ENCODE measurements around the gene TFDP2.
"Not testable (repeated sequence)": the region's sequence is repeated elsewhere in the genome, so short reads cannot be mapped to it uniquely, and the experiment has no call there.

TFDP2 gene

DNA sequence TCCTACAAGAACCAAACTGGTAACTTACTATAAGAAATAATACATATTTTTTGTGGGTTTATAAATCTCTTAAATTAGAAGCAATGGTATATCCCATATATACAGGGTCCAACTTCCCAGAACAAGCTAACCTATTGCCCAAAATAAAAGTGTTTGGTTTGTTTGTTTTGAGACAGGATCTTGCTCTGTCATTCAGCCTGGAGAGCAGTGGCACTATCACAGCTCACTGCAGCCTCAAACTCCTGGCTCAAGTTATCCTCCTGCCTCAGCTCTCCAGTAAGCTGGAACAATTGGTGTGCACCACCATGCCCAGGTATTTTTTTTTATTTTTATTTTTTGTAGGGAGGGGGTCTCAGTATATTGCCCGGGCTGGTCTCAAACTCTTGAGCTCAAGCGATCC lies 135.4 kb downstream of the TFDP2 start:
- no peak for DNase-seq

DNA sequence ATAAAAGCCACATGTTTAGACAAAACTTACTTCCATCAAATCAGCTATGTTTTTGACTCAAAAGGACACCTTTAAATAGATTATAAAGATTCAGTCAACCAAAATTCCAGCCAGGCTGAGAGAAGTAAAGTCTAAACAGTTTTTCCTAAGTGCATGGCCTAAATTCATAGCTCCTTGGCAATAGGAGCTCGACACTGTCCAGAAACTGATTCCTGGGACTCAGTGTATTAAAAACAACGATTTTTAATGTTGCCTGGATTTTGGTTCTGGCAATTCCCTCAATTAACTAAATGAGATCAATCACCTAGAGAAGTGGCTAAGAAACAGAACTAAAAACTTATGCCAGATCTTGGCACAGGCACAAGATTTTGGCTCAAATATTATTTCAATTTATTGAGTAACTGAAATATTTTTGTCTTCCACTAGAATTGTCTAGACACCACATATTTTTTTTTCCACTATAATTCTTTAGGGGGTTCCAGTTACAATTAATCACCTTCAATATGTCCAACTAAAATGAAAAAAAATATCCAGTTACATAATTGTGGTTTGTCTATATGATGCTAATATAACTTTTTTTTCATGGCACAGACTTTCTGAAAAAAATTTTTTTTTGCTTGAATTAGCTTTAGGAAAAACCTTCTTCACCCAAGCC lies 135.9 kb downstream of the TFDP2 start:
- DNase-seq = no peak

DNA sequence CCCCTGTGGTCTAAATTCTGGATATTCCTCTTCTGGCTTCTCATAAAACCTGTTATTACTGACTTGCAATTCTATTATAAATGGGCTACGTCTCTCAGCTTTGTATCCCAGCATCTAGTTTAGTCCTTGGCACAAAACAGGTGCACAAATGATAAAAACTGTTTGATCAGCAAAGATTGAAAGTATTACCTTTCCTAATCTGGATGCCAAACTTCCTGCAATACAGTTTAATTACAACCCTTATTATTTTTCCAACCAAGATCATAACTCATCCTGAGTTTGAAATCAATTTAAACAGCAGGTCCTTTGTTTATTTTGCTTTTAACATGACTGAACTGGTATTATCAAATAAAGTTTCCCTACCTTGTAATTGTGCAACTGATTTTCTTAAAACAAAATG lies 140.3 kb downstream of the TFDP2 start:
- no peak for DNase-seq

DNA sequence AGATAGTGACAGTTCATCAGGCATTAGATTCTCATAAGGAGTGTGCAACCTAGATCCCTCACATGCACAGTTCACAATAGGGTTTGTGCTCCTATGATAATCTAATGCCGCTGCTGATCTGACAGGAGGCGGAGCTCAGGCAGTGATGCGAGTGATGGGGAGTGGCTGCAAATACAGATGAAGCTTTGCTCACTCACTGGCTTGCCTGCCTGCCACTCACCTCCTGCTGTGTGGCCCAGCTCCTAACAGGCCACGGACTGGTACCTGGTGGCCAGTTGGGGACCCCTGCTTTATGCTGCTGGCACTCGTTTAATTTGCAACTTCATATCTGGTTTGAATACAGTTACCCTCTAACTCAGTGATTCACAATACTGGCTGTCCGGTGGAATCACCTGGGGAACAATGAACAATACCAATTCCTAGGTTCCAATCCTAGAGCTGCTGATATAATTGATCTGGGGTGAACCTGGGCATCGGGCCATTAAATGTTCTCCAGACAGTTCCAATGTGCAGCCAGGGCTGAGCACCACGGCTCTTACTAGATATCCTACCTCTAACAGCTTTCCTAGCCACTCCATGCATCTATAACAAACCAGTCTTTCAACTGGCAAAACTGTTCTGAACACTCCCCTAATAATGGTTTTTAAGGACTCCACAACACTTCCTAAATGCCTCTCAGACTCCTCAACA lies 141.5 kb downstream of the TFDP2 start:
- DNase-seq = no peak

DNA sequence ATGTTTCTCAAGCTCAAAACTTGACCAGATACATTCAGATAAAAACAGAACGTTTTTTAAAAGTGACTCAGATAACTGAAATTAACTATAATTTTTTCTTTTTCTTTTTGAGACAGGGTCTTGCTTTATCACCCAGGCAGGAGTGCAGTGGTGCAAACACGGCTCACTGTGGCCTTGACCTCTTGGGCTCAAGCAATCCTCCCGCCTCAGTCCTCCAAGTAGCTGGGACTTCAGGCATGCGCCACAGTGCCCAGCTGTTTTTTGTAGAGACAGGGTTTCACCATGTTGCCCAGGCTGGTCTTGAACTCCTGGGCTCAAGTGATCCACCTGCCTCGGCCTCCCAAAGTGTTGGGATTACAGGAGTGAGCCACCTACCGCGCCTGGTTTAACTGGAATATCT lies 144.4 kb downstream of the TFDP2 start:
- not testable (repeated sequence) for DNase-seq

DNA sequence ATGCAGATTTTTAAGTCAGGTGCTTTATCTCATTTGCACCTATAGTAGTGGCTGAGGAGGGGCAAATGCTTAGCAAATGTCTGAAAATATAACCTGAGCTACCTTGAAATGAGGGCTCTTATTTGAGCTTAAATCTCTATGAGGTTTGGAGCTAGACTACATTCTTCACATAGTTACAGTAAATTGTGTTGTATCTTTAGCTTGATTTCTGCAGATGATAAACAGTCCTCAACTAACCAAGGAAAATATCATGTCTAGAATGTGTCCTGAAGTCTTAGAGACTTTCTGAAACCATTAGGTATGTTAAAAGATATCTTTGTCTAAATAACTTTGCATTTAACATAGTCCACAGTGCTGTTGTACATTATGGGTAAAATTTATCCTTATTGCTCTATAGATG lies 145.3 kb downstream of the TFDP2 start:
- no peak for DNase-seq

DNA sequence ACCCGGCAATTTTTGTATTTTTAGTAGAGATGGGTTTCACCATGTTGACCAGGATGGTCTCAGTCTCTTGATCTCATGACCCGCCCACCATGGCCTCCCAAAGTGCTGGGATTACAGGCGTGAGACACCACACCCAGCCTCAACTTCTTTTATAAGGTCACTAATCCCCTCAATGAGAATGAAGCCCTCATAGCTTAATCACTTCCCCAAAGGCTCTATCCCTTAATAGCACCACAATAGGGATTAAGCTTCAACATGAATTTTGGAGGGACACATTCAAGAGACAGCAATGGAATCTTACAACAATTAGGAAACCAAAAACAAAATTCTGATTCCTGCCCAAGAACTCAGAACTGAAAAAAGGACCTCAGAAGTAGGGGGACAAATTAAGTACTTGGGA lies 146.1 kb downstream of the TFDP2 start:
- DNase-seq = no peak

DNA sequence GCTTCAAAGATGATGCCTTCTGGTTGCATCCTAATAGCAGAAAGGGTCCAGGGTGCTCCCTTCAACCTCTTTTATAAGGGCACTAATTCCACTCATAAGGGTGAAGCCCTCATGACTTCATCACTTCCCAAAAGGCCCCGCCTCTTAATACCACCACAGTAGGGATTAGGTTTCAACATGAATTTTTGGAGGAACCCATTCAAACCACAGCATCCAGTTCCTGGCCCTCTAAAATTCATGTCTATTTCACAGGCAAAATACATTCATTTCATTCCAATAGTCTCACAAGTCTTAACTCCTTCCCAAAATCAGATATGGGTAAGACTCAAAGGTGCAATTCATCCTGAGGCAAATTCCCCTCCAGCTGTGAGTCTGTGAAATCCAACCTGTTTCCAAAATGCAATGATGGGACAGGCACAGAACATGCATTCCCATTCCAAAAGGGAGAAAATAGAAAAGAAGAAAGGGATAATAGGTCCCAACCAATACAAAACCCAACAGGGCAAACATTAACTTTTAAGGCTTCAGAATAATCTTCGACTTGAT lies 148.9 kb downstream of the TFDP2 start:
- no peak for DNase-seq

DNA sequence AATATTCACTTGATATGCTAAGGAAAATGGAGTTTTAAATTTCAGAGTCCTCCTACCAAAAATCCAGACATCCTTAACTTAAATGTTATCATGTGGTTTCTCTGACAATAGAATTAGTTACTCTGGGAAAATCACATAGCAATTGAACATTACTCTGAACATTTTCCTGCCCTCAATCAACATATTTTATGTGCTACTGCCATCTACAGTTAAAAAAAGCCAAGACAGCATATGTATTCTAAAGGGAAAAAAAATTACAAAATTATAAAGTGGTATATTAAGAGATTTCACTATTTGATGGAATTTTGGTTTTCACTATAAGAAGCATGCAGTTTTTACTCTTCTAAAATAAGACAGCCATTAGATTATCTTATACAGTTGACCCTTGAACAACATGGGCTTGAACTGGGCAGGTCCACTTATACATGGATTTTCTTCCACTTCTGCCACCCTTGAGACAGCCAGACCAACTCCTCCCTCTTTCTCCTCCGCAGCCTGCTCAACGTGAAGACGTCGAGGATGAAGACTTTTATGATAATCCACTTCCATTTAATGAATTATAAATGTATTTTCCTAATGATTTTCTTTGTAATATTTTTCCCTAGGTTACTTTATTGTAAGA lies 150.6 kb downstream of the TFDP2 start:
- no peak for DNase-seq

DNA sequence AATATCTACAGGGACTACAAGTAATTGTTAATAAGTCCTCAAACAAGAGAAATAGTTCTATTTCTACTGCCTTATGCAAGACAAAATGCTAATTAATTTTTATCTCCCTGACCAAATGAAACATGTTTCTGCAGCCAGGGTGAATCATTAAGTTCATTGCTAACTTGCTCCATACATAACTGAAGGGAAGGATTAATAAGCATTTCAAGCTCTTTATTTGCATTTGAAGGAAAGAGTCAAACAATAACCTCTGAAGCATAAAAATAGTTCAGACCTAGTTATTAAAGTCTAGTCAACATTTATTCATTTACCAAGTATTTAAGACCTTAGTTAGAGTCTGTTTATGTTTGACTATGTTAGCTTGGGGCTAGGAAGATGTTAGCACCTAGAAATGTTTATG lies 152.9 kb downstream of the TFDP2 start:
- DNase-seq = no peak

DNA sequence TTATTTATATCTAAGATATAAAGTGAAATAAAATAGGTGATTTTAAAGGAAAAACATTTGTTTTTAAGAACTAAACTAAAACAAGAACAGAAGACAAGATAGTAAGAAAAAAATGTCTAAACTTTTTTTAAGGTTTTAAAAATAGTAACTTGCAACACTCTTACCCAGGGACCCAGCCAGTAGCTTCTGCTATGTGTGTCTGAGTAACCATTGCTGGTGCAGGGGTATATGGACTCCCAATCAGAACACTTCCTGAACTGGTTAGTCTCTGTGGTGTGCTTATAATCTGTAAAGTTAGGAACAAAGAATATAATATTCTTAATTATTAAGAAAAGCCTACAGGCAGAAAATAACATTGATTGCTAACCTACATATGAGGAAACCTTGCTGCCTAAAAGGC lies 154.5 kb downstream of the TFDP2 start:
- no peak for DNase-seq

DNA sequence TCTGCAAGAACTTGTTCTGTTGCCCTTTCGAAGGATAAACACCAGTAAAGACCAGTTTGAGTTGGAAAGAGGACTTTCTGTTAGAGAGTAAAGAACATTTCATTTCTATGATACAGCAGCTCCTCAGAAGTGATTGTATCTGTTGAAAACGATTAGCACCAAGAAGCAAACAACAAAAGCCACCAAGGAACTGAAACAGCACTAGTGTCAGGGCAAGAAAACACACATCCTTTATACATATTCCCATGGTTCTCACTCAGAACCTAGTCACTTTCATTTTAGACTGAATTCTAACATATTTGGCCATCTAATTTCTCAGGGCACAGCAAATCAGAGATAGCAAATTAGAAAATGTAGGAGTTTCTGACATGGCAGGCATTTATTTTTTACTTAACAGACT lies 156.8 kb downstream of the TFDP2 start:
- no peak for DNase-seq

DNA sequence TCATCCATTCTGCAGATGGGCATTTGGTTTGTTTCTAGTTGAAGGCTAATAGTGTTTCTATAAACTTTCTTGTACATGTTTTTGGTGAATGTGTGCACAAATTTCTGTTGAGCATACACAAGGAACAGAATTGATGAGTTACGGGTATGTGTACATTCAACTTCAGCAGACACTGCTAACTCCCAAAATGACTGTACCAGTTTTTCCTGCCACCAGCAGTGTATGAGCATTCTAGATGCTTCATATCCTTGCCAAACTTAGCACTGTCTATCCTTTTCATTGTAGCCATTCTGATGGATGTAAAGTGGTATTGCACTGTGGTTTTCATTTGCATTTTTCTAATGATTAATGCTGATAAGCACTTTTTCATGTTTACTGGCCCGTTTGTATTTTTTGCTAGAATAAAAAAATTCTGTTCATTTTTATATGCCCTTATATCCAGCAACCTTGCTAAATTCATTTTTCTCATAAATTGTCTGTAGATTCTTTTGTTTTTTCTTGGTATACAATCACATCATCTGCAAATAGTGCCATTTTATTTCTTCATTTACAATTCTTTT lies 162.7 kb downstream of the TFDP2 start:
- no peak for DNase-seq

DNA sequence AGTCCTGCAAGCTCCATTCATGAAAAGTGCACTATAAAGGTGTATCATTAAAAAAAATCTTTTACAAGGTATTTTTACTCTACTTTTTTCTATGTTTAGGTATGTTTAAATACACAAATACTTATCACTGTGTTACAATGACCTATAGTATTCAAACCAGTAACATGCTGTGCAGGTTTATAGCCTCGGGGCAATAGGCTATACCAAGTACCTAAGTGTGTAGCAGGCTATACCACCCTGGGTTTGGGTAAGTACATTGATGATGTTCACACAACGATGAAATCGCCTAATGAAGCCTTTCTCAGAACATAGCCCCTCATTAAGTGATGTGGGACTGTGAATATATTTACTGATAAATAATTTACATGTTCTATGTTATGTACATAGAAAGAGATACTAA lies 168.3 kb downstream of the TFDP2 start:
- DNase-seq = no peak

DNA sequence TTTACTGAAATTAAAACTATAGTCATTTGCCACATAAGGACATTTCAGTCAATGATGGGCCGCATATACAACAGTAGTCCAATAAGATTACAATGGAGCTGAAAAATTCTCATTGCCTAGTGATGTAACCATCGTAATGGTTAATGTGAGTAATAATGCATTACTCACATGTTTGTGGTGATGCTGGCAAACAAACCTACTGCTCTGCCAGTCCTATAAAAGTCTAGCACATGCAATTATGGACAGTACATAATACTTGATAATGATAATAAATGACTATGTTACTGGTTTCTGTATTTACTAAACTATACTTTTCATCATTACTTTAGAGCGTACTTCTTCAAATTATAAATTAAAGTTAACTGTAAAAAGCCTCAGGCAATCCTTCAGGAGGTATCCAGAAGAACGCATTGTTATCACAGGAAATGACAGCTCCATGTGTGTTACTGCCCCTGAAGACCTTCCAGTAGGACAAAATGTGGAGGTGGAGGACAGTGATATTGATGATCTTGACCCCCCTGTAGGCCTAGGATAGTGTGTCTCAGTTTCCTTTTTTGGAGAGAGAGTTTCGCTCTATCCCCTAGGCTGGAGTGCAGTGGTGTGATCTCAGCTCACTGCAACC lies 170.2 kb downstream of the TFDP2 start:
- DNase-seq = no peak

DNA sequence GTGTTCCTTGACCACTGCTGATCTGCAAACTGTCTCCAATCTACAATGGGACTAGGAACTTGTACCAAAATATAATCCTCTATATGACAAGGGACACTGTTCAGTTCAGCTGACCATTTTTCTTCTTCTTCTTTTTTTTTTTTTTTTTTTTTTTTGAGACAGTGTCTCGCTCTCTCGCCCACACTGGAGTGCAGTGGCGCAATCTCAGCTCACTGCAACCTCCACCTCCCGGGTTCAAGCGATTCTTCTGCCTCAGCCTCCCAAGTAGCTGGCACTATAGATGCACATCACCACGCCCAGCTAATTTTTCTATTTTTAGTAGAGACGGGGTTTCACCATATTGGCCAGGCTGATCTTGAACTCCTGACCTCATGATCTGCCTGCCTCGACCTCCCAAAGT lies 174.6 kb downstream of the TFDP2 start:
- DNase-seq = not testable (repeated sequence)

DNA sequence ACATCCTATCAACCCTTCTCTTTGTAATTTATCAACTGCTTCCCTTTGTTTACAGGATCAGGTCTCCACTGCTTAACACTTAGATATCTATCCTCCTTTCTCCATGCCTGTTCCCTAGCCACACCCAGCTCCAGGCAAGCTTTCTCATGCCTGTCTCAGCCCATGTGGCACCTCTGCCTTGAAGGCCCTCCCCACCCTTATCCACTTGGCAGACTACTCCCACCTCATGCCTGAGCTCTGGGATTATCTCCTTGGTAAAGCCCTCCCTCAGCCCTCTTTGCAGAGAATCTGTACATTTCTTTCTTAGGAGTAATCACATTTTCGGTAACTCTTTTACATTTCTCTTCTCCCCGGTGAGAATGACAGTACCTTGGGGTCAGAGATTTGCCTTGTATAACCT lies 176.9 kb downstream of the TFDP2 start:
- no peak for DNase-seq

DNA sequence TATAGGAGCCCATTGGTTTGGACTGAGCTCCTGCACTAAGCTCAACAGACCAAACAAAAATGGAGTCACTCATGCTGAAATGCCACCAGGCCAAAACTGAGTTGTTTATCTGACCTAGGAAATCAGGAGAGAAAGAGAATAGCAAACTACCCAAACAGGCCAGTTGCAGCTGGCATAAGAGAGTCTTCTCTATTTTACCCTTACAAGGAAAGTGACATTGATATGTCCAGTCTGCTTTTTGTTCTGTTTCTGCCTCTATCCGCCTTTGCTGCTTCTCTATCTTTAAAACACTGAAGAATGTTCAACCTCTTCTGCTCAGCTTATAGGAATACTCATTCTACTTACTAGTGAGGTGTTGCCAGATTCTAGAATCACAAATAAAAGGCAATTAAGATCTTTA lies 177.8 kb downstream of the TFDP2 start:
- DNase-seq = no peak

DNA sequence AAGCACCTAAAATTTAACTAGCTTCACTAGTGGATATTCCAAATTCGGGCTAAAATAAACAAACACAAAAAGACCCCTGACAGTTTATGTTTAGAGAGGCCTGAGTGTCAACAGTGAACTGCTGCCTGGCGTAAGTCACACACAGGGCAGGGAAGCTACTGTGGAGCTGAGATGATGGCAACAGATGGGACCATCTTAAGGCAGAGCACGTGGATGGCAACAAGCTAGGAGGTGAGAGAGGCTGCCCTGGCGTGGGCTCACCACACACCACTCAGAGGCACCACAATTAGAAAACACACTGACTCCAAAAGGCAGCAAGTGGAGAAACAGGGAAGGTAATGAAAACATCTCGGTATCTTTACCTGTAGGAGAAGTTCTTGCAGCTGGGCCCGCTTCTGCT lies 179.6 kb downstream of the TFDP2 start:
- no peak for DNase-seq

DNA sequence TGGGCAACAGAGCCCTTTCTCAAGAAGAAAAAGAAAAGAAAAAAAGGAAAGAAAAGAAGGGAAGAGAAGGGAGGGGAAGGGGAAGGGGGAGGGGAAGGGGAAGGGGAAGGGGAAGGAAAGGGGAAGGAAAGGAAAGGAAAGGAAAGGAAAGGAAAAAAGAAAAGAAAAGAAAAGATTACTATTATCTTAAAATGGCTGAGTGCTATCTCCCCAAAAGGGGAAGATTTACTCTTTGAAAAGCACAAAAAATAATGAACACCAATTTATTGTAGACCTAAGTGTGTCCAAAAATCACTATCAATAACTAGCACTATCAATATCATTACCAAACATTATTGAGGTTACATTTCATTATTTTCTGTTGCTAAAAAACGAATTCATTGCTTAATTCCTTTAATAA lies 183.9 kb downstream of the TFDP2 start:
- no peak for DNase-seq

DNA sequence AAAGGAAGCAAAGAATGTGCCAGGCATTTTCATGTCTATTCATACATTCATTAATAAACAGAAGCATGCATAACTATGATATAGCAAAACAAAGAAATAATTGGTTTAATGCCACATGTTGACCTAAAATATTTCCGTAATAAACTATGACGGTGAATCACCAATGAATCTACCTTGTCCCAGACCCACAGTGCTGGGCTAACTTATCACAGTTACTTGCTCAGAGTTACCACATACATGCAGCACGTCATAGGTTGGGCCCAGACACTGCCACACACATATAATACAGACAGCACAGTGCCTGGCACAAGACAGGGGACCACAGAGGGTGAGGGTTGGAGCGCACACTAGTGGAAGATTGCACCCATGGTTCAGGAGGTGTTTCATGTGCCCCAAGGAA lies 186.0 kb downstream of the TFDP2 start:
- no peak for DNase-seq

DNA sequence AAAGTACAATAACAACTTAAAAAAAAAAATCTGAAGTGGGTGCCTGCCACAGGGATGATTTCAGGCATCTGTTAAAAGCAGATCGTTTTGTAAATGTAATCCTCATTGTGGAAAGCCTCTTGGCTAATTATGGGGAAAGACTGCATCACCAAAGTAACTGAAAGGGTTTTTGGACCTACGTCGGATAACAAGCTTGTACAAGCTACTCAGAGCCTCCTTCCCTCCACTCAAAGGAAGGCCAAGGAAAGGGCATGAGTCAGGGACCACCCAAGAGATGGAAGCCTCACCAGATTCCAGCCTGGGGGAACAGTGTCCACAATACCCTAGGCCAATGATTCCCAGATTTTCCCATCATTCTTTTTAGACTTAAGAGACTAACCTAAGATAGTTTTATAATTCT lies 188.6 kb downstream of the TFDP2 start:
- no peak for DNase-seq
